HG03108 (cell line): ENCODE data around the gene LSM3.
A peak's percentile ranks its signal among the peaks of the same experiment; 100 is the strongest.

Source experiments
- ATAC-seq: cut with Tn5 transposase; IDR thresholded peaks from one replicate; pipeline ENCODE4 v1.9.1; 2021; ENCODE audit warnings: moderate library complexity; ENCODE audit not compliant: unreplicated experiment

The LSM3 gene

DNA sequence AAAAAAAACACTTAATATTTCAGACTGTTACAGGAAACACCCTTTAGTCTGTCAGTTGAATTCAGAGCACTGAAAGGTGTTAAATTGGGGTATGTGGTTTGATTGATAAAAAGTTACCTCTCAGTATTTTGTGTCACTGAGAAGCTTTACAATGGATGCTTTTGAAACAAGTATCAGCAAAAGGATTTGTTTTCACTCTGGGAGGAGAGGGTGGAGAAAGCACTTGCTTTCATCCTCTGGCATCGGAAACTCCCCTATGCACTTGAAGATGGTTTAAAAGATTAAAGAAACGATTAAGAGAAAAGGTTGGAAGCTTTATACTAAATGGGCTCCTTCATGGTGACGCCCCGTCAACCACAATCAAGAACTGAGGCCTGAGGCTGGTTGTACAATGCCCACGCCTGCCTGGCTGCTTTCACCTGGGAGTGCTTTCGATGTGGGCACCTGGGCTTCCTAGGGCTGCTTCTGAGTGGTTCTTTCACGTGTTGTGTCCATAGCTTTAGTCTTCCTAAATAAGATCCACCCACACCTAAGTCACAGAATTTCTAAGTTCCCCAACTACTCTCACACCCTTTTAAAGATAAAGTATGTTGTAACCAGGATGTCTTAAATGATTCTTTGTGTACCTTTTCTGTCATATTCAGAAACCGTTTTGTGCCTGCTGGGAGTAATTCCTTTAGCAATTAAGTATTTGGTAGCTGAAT lies 35.9 kb upstream of the LSM3 start:
- no peak for ATAC-seq

DNA sequence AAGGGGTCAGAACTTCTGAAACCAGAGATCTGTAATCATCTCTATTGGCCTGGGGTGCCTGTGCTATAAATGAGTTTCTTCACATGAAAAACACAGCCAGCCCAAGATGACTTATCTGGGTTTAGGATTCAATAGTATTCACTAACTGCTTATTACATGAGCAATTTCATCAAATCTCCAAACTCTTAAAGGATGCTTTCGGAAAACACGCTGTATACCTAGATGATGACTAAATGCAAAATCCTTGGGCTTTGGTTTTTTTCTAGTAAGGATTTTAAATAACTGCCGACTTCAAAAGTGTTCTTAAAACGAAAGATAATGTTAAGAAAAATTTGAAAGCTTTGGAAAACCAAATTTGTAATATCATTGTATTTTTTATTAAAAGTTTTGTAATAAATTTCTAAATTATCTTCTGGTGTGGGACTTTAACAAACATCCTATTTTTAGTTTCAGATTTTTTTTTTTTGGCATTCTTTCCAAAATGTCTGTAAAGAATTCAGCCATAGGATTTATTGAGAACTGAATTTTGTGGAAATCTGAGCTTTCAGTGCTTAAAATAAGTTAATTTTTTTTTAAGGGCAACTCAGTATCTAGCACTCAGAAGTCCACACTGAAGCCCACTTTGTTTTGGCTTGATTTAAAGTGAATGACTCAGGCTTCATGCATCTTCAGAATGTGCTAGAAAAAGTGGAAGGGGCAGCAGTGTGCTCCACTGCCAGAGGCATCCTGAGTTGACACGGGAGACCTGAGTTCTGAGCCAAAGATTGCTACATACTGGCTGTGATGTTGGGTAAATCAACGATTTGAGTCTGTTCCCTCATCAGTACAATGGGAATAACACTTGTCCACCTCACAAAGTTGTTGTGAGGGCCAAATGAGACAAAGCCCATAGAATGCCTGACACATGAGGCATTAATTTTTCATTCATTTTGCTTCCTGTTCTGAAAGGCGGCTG lies 35.1 kb upstream of the LSM3 start:
- ATAC-seq: no peak

DNA sequence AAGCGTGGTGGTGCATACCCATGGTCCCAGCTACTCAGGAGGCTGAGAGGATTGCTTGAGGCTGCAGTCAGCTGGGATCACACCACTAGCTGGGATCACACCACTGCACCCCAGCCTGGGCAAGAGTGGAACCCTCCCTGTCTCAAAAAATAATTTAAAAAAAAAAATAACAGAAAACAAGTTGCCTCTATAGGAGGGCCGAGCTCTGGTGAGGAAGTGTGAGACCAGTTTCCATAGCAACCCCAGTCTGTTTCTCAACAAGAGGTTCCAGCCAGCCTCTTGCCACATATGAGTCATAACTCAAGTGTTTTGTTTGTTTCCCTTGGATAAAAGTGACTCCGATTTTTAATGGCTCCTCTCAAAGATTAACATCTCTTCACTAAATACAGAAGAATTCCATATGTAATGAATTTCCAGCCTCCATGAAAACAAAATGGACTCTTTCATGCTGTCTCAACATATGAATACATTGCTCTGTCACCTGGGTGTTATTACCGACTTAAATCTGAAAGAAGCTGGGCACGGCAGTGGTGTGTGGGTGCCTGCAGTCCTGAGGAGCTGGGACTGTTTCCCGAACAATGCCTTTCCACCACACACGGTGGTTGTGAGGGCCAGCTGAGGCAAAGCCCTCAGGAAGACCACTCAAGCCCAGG lies 34.1 kb upstream of the LSM3 start:
- ATAC-seq: peak; percentile 94

DNA sequence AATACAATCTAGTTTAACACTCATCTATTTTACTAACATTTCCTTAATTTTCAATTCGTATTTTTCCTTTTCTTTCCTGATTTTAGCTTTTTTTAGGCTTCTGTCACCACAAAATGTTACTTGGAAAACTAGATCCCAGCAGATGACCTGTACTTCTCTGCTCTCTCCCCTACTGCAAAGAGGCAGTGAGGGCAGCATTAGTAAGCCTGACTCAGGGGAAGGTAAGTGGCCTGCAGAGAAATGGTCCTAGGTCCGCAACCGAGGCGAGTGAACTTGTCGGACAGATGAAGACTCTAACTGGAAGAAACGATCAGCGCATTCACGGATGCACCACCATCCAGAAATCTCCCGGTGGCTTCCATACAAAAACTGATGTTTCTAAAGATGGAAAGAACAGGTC lies 33.4 kb upstream of the LSM3 start:
- ATAC-seq: no peak

DNA sequence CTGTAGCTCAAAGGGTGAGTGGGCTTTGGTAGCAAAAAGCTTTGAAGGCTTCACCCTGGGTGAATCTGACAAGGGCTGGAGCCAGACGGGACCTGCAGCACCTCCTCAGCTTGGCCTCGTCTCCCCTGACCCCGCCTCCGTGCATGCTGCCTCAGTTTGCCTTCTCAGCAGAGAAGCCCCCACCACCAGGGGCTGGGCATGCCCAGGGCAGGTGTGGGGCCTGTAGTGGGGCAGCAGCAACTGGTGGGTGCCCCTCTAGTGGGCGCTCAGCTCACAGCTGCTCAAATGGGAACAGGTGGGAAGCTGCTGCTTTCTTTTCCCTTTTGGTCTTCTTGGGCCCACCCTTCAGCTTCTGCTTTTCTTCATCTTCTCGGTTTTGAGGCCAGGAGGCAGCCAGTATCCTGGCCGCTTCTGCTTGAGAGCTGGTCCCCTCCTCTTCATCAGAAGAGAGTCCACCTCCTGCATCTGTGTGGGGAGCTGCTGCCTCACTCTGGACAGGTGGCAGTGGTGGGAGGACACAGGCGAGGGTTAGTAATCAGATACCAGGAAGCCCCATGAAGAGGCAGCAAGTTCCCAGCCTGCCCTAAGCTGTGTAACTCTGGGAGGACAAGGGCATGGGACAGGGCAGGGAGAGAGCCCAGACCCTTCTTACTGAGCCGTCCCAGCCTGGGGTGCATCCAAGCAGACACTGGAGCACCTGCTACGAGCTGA lies 32.8 kb upstream of the LSM3 start:
- no peak for ATAC-seq

DNA sequence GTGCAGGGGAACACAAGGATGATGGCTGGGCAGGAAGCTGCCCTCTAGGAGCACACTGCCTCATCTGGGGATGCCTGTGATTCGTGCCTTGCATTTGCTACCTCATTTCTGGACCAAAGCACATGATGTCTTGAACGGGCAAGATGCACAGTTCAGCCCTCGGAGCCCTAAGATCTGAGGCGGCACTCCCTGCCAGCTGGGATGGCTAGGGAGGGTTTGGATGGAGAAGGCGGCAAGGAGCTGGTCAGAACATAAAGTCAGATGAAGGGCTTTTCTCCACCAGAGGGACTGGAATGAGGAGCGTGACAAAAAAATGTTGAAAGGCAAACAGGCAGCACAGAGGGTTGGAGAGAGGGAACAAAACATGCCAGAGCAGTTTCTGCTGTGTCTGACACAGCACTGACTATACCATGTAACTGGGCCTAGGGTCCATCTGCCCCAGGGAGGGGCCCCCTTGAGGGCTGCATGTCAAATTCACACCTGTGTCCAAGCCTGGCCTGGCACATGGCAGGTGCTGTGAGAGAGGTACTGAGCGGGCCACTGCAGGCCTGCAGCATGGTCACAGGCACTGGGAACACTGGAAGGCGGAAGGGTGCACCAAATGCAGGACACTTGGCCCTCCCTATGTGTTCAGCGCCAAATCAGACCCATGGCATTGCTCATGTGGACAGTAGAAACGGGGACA lies 32.1 kb upstream of the LSM3 start:
- ATAC-seq: no peak

DNA sequence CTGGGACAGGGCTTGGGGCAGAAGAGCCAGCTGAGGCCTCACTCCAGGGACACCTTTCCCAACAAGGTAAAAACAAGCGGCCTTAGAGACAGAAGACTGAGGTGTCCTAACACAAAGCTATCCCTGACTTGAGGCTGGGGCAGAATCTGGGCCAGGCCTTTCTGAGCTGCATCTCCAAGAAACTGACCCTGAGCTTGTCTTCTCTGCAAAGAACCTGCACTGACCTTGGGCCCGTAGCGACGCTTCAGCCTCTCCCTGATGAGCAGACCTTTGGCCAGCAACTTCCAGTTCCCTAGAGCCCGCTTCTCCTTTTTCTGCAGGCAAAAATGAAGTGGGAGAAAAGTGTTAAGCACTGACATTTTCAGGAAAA lies 31.6 kb upstream of the LSM3 start:
- no peak for ATAC-seq

DNA sequence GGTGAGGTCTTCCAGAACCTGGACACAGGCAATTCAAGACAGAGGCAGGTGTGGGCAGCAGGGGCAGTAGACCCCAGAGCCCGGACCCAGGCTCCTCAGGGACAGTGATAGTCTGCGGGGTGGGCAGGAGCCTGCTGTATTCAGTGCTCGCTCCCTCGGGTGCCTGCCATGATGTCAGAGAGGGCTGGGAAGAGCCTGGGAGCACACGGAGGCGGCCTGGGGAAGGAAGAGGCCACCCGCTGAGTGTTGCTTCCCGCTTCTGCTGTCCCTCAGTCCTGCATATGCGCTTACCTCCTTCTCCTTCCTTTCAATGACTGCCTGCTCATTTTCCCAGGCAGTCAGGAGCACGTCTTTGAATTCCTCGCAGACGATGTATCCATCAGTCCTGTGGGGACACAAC lies 31.0 kb upstream of the LSM3 start:
- ATAC-seq: no peak

DNA sequence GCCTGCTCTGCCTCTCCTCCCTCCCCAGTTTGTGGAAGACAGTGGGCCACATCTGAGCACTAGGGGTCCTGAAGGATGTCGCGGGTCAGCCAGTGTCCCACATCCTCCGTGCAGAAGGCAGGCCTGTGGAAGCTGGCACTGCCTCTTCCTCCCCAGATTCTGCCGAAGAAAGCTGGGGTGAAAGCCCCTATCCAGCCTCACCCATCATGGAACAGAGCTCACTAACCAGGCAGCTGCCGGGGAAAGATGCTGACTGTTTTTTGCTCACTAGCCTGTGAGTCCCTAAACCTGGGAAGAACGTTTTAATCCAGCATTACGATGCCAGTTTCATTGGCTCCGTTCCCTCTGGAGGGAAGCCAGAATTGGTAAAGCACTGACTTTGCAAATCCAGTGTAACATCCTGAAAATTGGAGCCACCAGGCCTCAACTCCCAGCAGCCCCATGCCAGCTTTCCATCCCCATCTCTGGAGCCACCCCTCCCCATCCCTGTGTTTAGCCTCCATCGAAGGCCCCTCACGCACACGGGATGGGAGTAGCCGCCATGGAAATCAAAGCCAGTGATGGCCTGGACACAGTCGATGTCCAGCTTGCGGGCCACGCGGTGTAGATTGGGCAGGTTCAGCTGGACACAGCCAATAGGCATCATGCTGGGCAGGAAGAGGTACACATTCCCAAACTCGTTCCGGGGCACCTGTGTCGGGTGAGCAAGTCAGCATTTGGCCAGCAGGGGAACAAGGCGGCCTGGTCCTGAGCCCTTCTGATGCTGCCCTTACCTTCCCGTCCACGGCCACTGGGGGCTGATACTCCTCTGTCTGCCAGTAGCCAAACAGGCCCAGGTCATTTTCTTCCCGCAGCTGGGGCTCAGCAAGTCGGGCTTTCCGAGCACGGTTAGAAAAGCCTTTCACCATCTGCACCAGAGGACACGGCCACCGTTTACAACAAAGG lies 30.3 kb upstream of the LSM3 start:
- no peak for ATAC-seq

DNA sequence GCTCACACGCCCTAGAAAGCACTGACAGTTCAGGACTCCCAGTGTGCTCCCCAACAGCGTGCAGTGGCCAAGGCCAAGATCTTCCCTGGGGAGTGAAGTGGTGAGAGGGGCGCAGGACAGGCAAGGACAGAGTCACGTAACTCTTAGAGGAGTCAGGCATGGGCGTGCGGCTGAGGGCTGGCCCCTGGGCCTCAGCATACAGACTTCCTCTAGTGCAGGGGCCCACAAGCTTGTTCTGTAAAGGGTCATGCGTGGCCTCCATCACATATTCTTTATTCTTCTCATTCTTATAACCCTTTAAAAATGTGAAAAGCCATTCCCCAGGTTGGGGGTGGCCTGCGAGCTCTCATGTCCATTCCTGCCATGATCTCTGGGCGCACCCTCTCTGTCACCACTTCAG lies 28.5 kb upstream of the LSM3 start:
- ATAC-seq: no peak

DNA sequence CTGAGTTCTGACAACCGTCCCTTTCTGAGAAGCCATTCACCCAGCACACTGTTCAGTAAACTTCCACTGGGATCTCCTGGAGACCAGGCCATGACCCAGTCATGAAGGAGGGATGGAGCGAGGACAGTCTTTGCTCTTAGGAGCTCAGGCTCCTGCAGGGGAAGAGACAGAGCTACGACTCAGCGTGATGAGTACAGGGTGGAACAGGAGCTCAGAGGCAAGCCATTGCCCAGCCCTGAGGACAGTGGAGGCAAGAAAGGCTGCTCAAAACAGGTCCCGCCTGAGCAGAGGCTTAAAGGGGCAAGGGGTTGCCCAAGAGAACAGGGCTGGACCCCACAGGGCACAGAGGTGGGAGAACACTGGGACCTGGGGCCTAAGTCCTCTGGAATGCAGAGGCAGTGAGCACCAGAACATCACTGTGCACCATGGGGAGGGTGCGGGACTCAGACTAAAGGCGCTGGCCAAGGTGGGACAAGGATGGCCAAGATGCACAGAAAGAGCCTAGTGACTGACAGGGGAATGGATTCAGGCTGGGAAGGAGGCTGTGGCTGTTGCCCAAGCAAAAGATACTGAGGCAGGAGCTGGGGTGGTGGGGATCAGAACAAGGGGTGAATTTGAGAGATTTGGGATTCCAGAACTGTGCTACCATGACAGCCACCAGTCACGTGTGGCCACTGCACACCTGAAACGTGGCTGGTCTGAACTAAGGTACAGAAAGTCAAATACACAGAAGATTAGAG lies 28.0 kb upstream of the LSM3 start:
- no peak for ATAC-seq

DNA sequence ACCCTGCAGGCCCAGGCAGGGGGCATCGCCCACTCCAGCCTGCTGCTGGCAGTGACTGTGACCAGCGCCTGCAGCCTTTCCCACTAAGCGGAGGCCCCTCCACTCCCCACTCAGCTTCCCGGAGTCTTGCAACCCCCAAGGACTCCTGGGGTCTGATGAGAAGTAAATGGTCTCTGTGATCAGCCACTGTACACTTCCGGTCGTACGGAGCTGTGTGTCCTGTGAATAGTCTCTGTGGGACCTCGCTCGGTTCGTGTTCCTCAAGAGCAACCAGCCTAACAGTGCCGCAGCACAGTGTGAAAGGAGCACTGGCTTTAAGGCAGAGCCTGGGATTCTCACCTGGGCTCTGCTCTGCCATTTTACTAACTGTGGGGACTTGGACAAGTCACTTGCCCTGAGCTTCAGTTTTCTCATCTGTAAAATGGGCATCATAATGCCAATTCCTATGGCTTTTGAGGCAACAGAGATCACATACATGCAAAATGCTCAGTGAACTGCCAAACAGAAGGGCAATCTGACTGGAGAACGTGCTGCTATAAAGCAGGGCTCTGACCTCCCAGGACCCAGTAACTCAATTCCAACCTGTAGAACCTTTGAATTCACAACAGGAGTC lies 27.0 kb upstream of the LSM3 start:
- no peak for ATAC-seq

DNA sequence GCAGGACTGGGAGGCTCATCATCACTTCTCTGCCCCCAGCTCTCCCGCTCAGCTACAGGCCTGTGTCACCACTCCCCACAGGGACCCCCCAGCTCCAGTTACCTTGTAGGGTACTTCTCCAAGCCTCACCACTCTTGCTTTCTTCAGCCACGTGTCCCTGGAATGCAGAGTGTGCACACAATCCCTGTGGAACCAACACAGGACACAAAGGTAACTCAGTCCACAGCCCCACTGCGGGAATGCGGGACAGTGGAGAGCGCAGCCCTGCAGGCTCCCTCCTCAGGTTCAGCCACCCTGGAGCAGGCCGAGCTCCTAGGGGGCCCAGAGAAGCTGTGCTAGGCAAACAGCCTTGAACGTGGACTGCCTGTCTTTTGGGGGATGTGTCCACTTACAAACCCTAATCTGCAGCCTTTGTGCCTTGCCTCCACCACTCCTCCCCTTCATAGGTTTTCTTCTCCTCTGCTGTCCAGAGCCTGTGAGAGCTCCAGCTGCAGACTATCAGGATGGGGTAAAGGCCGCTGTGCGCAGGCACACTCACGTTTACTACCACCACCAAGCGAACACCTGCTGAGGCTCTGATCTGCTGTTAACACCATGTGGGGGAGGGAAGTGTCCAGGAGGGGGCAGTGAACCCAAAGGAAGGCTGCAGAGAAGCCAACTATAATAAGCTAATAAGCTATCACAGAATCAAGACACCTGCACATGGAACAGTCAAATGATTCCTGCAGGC lies 26.2 kb upstream of the LSM3 start:
- no peak for ATAC-seq

DNA sequence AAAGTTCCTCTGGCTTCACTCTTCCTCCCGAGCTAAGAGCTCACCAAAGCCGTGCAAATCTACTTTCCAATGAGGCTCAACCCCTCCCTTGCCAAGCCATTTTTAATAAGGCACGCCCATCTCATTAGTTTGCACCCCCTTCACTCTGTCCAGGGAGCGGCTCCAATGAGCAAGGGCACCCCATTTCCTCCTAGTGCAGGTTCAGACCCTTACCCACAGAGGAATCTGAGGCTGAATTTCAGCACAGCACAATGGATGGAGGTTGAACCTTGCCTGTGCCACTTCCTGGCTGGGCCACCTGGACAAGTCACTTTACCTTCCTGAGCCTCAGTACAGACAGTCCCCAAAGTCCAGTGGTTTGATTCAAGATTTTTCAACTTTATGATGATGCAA lies 25.7 kb upstream of the LSM3 start:
- ATAC-seq: no peak

DNA sequence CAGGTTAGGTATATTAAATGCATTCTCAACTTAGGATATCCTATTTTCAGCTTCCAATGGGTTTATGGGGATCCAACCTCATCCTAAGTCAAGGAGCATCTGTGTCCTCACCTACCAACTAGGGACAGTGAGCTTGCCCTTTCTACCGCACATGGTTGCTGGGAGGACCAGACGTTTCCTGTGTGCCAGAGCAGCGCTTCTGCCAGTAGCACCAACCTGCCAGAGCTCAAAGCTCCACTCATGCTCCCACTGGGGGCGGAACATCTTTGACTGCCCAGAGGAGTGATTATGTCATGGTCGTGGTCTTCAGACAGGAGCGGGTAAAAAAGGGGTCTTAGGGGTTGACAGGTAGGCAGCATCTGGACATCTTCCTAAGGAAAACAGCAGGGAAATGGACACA lies 25.0 kb upstream of the LSM3 start:
- no peak for ATAC-seq

DNA sequence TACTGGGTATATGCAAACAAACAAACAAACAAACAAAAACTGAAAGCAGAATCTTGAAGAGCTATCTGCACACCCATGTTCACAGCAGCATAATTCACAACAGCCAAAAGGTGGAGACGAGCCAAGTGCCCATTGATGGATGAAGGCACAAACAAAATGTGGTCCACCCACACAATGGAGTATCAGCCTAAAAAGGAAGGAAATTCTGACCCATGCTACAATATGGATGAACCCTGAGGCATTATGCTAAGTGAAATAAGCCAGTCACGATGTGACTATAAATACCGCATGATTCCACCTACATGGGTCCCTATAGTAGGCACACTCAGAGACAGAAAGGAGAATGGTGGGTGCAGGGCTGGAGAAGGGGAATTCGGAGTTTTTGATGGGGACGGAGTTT lies 24.3 kb upstream of the LSM3 start:
- no peak for ATAC-seq

DNA sequence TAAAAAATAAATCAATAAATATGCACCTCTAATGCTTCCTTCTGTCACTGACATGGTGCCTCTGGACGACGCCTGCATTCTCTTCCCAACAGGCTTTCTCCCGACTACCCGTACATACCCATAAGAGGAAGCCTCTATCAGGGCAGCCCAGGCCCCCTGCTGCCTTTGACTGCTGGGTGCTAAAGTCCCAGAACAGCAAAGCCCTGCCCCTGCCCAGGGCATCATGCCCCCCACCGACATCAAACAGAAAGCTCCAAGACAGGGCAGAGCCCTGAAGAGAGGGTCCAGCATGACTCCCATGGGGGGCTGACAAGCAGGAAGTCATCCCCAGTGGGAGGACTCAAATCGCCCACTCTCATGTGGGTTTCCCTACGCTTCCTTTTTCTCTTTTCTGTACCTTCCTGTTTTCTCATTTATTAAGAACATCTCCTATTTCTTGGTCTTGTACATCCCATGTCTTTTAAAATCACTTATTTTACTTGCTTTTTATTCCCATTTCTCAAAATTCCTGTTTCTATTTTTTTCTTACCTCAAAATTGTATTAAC lies 23.6 kb upstream of the LSM3 start:
- ATAC-seq: no peak

DNA sequence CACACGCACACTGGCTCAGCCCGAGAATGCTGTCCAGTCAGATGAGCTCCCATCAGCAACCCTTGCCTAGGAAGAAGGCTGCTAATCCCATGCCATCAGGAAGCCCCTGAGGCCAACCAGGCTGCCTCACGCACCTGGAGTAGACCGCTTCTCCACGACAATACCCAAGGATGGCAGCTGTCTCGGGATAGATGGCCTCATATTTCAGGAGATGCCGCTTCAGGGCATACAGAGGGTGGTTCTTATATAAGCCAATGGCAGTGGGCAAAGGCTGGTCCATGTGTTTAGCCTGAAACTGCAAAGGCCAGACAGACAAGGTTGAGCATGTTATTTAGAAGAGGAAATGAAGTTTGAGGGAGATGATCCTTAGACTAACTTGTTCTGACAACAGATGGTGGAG lies 22.4 kb upstream of the LSM3 start:
- no peak for ATAC-seq
